SK-N-SH treated with all-trans-retinoic acid at 6 μM for 48 hours (cell line): ENCODE measurements around the gene GALT.

Experiments used
- ISL1 ChIP-seq: fragments of 250-450 bp; sonication (Bioruptor Pico); IDR thresholded peaks from 2 replicates; pipeline ENCODE4 v2.1.2; 2022; ENCODE audit warnings: mild to moderate bottlenecking, moderate library complexity
- SNAI2 ChIP-seq: fragments of 250-450 bp; sonication (Bioruptor Pico); IDR thresholded peaks from 2 replicates; pipeline ENCODE4 v1.5.0; 2020; ENCODE audit warnings: mild to moderate bottlenecking, moderate library complexity
- TOX ChIP-seq: fragments of 250-450 bp; sonication (Bioruptor Pico); IDR thresholded peaks from 2 replicates; pipeline ENCODE4 v1.8.0; 2021; ENCODE audit warnings: mild to moderate bottlenecking, moderate library complexity, borderline replicate concordance
- TF ChIP-seq, protein P1 (sequence below): fragments of 250-450 bp; sonication (Bioruptor Pico); IDR thresholded peaks from 2 replicates; pipeline ENCODE4 v1.5.1; 2020; ENCODE audit warnings: low read depth, mild to moderate bottlenecking, moderate library complexity
- TF ChIP-seq, protein P2 (sequence below): fragments of 250-450 bp; sonication (Bioruptor Pico); IDR thresholded peaks from 2 replicates; pipeline ENCODE4 v1.8.0; 2020; ENCODE audit warnings: mild to moderate bottlenecking, moderate library complexity, borderline replicate concordance

DNA sequence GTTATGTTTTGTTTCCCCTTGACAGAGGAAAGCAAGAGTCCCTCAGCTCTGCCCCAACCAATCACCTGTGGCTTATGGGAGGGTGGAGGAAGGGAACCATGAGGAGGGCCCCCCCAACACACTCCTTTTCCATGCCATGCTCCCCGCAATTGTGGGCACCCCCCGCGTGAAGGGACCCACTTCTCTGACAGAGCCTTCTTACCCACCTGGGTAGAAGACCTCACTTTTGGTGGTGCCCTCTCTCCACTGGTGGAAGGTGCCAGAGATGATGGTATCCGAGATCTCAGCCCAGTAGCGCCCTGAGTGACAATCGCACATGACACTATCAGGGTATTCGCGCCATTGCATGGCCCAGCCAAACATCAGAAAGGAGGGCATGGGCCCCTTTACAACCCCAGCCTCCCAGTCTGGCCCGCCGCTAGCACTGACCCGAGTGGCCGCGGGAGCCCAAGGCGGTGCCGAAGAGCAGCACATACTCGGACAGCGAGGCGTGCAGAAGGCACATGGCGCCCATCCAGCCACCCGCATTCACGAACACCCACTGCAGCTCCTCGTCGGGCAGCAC, 9.6 kb upstream of the GALT start:
- TF ChIP-seq SNAI2 (CRISPR knock-in tag) (no peak), TOX (CRISPR knock-in tag) (no peak), ISL1 (no peak)
- TF ChIP-seq, protein P1, sequence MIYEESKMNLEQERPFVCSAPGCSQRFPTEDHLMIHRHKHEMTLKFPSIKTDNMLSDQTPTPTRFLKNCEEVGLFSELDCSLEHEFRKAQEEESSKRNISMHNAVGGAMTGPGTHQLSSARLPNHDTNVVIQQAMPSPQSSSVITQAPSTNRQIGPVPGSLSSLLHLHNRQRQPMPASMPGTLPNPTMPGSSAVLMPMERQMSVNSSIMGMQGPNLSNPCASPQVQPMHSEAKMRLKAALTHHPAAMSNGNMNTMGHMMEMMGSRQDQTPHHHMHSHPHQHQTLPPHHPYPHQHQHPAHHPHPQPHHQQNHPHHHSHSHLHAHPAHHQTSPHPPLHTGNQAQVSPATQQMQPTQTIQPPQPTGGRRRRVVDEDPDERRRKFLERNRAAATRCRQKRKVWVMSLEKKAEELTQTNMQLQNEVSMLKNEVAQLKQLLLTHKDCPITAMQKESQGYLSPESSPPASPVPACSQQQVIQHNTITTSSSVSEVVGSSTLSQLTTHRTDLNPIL (CRISPR knock-in tag): no peak
- TF ChIP-seq, protein P2, sequence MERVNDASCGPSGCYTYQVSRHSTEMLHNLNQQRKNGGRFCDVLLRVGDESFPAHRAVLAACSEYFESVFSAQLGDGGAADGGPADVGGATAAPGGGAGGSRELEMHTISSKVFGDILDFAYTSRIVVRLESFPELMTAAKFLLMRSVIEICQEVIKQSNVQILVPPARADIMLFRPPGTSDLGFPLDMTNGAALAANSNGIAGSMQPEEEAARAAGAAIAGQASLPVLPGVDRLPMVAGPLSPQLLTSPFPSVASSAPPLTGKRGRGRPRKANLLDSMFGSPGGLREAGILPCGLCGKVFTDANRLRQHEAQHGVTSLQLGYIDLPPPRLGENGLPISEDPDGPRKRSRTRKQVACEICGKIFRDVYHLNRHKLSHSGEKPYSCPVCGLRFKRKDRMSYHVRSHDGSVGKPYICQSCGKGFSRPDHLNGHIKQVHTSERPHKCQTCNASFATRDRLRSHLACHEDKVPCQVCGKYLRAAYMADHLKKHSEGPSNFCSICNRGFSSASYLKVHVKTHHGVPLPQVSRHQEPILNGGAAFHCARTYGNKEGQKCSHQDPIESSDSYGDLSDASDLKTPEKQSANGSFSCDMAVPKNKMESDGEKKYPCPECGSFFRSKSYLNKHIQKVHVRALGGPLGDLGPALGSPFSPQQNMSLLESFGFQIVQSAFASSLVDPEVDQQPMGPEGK (CRISPR knock-in tag): no peak
